GM19372 (cell line): ENCODE measurements around the gene SHB.
A peak's percentile ranks its signal among the peaks of the same experiment; 100 is the strongest.

Experiments
- ATAC-seq: cut with Tn5 transposase; IDR thresholded peaks from one replicate; pipeline ENCODE4 v1.9.1; 2021; ENCODE audit warnings: mild to moderate bottlenecking, low read depth, moderate library complexity; ENCODE audit not compliant: unreplicated experiment

SHB gene

GRCh38 chr9:37976714-37977477 lies 92.1 kb downstream of the SHB start:
- ATAC-seq, result no peak

- no peak for ATAC-seq
These were observed 93.4 kb downstream of the SHB start for GRCh38 chr9:37975639-37976038.

GRCh38 chr9:37974506-37975173 lies 94.4 kb downstream of the SHB start:
- ATAC-seq, result no peak

GRCh38 chr9:37972351-37972848 lies 96.6 kb downstream of the SHB start:
- no peak for ATAC-seq

- no peak for ATAC-seq
These were observed 97.3 kb downstream of the SHB start for GRCh38 chr9:37971691-37972090.

- no peak for ATAC-seq
These were observed 97.9 kb downstream of the SHB start for GRCh38 chr9:37971108-37971459.

GRCh38 chr9:37970301-37971107 lies 98.5 kb downstream of the SHB start:
- no peak for ATAC-seq

GRCh38 chr9:37969558-37970300 lies 99.3 kb downstream of the SHB start:
- ATAC-seq, result no peak

GRCh38 chr9:37969130-37969529 lies 99.9 kb downstream of the SHB start:
- ATAC-seq, result no peak

GRCh38 chr9:37968228-37968701 lies 100.8 kb downstream of the SHB start:
- no peak for ATAC-seq

GRCh38 chr9:37967761-37968080 lies 101.3 kb downstream of the SHB start:
- no peak for ATAC-seq

- no peak for ATAC-seq
These were observed 101.8 kb downstream of the SHB start for GRCh38 chr9:37967014-37967760.

GRCh38 chr9:37966412-37967013 lies 102.5 kb downstream of the SHB start:
- ATAC-seq, result no peak

- ATAC-seq, result peak; percentile 60
These were observed 103.2 kb downstream of the SHB start for GRCh38 chr9:37965676-37966345.

GRCh38 chr9:37965116-37965515 lies 103.9 kb downstream of the SHB start:
- no peak for ATAC-seq

GRCh38 chr9:37964740-37965081 lies 104.3 kb downstream of the SHB start:
- no peak for ATAC-seq

- no peak for ATAC-seq
These were observed 104.9 kb downstream of the SHB start for GRCh38 chr9:37963936-37964739.

GRCh38 chr9:37961351-37961750 lies 107.7 kb downstream of the SHB start:
- no peak for ATAC-seq
